ENCODE results near the gene RTL10. TPM values are rescaled to one million over a fixed set of nuclear protein-coding genes. Genes with fewer than 3 reads are reported as not detected.

The RTL10 gene
- total and polyA plus RNA-seq, 4 donors = 11.0 to 18.7 (median 14.7) TPM

DNA sequence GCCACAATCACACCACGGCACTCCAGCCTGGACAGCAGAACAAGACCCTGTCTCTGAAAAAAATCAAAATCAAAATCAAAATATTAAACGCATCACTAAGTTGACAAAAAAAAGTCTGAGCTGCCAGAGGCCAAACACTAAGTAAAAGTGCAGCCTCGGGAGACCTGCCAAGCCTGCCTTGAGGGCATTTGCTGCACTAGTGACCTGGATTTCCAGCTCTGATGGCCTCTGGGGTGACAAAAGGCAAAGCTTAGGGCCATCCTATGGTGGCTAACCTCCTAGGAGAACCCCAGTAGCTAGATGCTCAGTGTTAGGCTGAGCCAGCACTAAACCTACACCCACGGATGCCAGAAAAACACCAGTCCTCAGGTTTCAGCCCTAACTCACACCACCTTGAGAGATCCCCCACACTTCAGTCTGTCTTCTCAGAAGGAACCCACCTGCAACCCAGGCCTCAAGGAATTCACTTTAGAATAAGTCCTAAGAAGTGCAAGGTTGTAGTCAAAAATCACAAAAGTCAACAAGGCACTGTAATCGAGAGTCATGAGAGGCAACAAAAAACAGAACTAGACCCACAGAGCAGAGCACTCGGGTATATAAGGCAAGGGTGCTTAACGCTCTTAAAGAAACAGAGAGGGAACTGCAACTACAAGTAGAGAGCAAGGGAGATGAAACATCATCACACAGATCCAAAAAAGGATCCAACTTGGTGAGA lies 28.6 kb downstream of the RTL10 start:
- no peaks in the 10 kb centered on the region for H3K9me3 ChIP-seq (ENCODE audit: control insufficient read depth, insufficient read depth, low read length)
- 93% methylated on average over 4 of the region's 7 CpGs for WGBS (ENCODE audit: insufficient coverage)
- no peak overlapping the region for H3K27ac ChIP-seq (ENCODE audit: low read depth, low read length)
- H3K4me3 ChIP-seq (ENCODE audit: low read depth, low read length) = no peak overlapping the region
- H3K4me1 ChIP-seq (ENCODE audit: control insufficient read depth, insufficient read depth, low read length) = peaks cover 5% of the 10 kb centered on the region
- no peaks in the 10 kb centered on the region for H3K27me3 ChIP-seq (ENCODE audit: control insufficient read depth, insufficient read depth, low read length)
- H3K36me3 ChIP-seq (ENCODE audit: control insufficient read depth, insufficient read depth, low read length) = peaks cover 9% of the 10 kb centered on the region
- DNase-seq (ENCODE audit: low read depth in 4 of 6, low spot score in 6 of 6) = no peak

DNA sequence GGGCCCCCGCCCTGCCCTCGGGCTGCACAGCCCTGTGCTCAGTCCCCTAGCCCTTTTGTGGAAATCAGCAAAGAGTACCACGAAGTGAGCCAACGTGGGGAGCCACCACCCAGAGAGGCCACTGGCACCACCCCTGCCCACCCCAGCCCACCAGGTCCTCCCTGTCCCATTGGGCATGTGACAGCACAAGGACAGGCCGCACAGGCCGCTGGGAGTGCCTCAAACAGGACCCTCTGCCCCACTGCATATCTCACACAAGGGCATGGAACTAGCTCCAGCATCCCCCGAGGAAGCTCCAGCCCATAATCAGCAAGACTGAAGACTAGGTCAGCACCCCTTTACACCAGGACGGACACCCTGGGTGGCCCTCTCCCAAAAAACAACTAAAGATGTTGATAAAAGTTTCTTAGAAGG lies 29.7 kb downstream of the RTL10 start:
- Histone ChIP-seq H3K36me3 (ENCODE audit: control insufficient read depth, insufficient read depth, low read length) (peaks cover 20% of the 10 kb centered on the region), H3K4me1 (ENCODE audit: control insufficient read depth, insufficient read depth, low read length) (peaks cover 11% of the 10 kb centered on the region), H3K9me3 (ENCODE audit: control insufficient read depth, insufficient read depth, low read length) (no peaks in the 10 kb centered on the region), H3K27me3 (ENCODE audit: control insufficient read depth, insufficient read depth, low read length) (no peaks in the 10 kb centered on the region), H3K4me3 (ENCODE audit: low read depth, low read length) (no peak overlapping the region), H3K27ac (ENCODE audit: low read depth, low read length) (no peak overlapping the region)
- DNase-seq (ENCODE audit: low read depth in 4 of 6, low spot score in 6 of 6) = no peak
- 96% methylated on average over 5 of the region's 8 CpGs for WGBS (ENCODE audit: insufficient coverage)

DNA sequence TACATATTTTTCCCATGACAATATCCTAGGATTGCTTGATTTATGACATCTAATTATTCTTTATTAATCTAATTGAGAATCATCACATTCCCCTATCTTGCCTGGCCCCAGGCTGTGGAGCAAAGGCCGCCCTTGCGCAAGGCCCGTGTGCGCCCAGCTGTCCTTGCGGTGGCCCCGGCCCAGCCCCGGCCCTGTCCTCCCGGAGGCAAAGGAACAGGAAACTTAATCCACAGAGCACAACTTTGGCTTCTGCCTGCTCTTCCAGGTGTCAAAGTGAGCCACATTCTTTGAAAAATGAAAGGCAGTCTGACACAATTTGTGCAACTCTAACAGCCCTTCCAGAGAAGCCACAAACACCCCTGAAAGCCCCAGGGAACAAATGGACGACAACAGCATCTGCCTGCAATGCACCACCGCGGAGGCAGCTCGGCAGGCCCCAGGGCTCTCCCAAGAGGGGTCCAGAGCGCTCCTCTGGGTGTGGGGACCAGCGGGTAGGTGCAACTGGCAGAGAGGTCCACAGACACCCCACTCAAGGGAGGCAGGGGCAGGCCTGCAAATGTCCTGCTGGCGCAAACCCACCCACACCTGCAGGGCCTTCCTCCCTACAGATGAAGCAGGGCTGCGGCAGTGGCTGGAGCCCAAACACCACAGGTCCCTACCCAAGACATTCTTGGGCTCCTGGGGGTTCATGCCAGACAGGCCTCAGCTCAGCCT lies 30.3 kb downstream of the RTL10 start:
- H3K36me3 ChIP-seq (ENCODE audit: control insufficient read depth, insufficient read depth, low read length) = peaks cover 26% of the 10 kb centered on the region
- no peaks in the 10 kb centered on the region for H3K27me3 ChIP-seq (ENCODE audit: control insufficient read depth, insufficient read depth, low read length)
- no peaks in the 10 kb centered on the region for H3K9me3 ChIP-seq (ENCODE audit: control insufficient read depth, insufficient read depth, low read length)
- H3K4me3 ChIP-seq (ENCODE audit: low read depth, low read length) = no peak overlapping the region
- no peak for DNase-seq (ENCODE audit: low read depth in 4 of 6, low spot score in 6 of 6)
- no peak overlapping the region for H3K27ac ChIP-seq (ENCODE audit: low read depth, low read length)
- peaks cover 11% of the 10 kb centered on the region for H3K4me1 ChIP-seq (ENCODE audit: control insufficient read depth, insufficient read depth, low read length)
- WGBS (ENCODE audit: insufficient coverage) = 75% methylated on average over 16 of the region's 16 CpGs

DNA sequence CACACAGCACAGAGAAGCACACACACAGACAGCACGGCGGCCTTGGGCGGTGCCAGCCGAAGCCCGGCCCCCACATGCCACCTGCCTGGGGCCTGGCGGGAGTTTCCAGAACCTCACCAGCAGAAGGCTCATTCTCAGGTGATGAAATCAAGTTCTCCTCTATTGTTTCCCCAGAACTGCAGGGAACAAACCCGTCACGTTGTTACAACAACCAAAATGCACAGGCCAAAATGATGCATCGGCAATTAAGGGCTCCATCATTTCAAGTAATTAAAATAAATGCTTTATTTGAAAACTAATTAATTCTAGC lies 30.8 kb downstream of the RTL10 start:
- H3K9me3 ChIP-seq (ENCODE audit: control insufficient read depth, insufficient read depth, low read length) = no peaks in the 10 kb centered on the region
- H3K27ac ChIP-seq (ENCODE audit: low read depth, low read length) = no peak overlapping the region
- no peak overlapping the region for H3K4me3 ChIP-seq (ENCODE audit: low read depth, low read length)
- DNase-seq (ENCODE audit: low read depth in 4 of 6, low spot score in 6 of 6) = peak in 1 of 6 donors; percentile 78
- peaks cover 30% of the 10 kb centered on the region for H3K36me3 ChIP-seq (ENCODE audit: control insufficient read depth, insufficient read depth, low read length)
- peaks cover 11% of the 10 kb centered on the region for H3K4me1 ChIP-seq (ENCODE audit: control insufficient read depth, insufficient read depth, low read length)
- WGBS (ENCODE audit: insufficient coverage) = 87% methylated on average over 6 of the region's 9 CpGs
- no peaks in the 10 kb centered on the region for H3K27me3 ChIP-seq (ENCODE audit: control insufficient read depth, insufficient read depth, low read length)

GRCh38 chr22:19823191-19823901 lies 31.3 kb downstream of the RTL10 start:
- Histone ChIP-seq H3K4me3 (ENCODE audit: low read depth, low read length) (no peak overlapping the region), H3K9me3 (ENCODE audit: control insufficient read depth, insufficient read depth, low read length) (no peaks in the 10 kb centered on the region), H3K36me3 (ENCODE audit: control insufficient read depth, insufficient read depth, low read length) (peaks cover 33% of the 10 kb centered on the region), H3K27ac (ENCODE audit: low read depth, low read length) (no peak overlapping the region), H3K4me1 (ENCODE audit: control insufficient read depth, insufficient read depth, low read length) (peaks cover 11% of the 10 kb centered on the region), H3K27me3 (ENCODE audit: control insufficient read depth, insufficient read depth, low read length) (no peaks in the 10 kb centered on the region)
- DNase-seq (ENCODE audit: low read depth in 4 of 6, low spot score in 6 of 6) = no peak
- 94% methylated on average over 9 of the region's 11 CpGs for WGBS (ENCODE audit: insufficient coverage)

DNA sequence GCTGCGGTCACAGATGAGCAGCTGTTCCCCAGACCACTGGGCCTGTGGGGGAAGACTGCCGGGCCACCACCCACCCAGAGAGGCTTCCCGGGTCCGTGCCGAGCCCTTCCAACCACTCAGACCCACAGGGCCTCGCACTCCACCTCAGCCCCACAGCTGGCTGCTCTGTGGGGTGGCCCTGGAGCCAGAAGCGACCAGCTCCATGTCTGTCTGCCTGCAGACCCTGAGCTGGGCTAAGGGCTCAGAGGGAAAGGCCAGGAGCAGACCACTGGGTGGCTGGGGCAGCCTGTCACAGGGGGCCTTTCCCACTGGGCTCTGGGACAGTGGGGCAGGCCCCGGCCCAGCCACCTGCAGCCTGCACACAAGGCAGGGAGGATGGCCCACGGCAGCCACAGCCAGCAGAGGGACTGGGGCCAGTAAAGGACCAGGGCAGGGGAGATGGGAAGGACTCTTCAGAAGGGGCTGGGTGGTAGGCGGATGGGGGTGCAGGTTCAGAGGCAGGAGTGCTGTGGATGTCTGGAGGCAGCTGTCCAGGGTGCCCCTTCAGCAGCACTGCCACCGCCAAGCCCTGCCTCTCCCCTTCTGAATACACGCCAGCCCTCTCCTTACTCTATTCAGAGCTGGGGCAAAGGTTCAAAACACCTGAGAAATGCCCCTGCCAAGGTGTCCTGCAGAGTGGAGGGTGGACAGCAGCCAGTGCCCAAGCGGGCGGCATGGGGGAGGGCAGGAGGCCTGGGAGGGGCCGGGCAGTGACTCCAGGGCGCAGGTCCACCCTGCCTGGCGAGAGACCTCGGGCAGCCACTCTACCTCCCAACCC lies 32.2 kb downstream of the RTL10 start:
- Histone ChIP-seq H3K9me3 (ENCODE audit: control insufficient read depth, insufficient read depth, low read length) (no peaks in the 10 kb centered on the region), H3K27ac (ENCODE audit: low read depth, low read length) (no peak overlapping the region), H3K4me1 (ENCODE audit: control insufficient read depth, insufficient read depth, low read length) (peaks cover 16% of the 10 kb centered on the region), H3K36me3 (ENCODE audit: control insufficient read depth, insufficient read depth, low read length) (peaks cover 33% of the 10 kb centered on the region), H3K4me3 (ENCODE audit: low read depth, low read length) (no peak overlapping the region), H3K27me3 (ENCODE audit: control insufficient read depth, insufficient read depth, low read length) (no peaks in the 10 kb centered on the region)
- no peak for DNase-seq (ENCODE audit: low read depth in 4 of 6, low spot score in 6 of 6)
- 87% methylated on average over 10 of the region's 18 CpGs for WGBS (ENCODE audit: insufficient coverage)

GRCh38 chr22:19821523-19822300 lies 33.0 kb downstream of the RTL10 start:
- no peak overlapping the region for H3K4me3 ChIP-seq (ENCODE audit: low read depth, low read length)
- DNase-seq (ENCODE audit: low read depth in 4 of 6, low spot score in 6 of 6) = no peak
- WGBS (ENCODE audit: insufficient coverage) = 85% methylated on average over 20 of the region's 20 CpGs
- H3K27ac ChIP-seq (ENCODE audit: low read depth, low read length) = no peak overlapping the region
- H3K4me1 ChIP-seq (ENCODE audit: control insufficient read depth, insufficient read depth, low read length) = peaks cover 16% of the 10 kb centered on the region
- H3K36me3 ChIP-seq (ENCODE audit: control insufficient read depth, insufficient read depth, low read length) = peaks cover 33% of the 10 kb centered on the region
- no peaks in the 10 kb centered on the region for H3K9me3 ChIP-seq (ENCODE audit: control insufficient read depth, insufficient read depth, low read length)
- H3K27me3 ChIP-seq (ENCODE audit: control insufficient read depth, insufficient read depth, low read length) = no peaks in the 10 kb centered on the region

GRCh38 chr22:19820880-19821522 lies 33.7 kb downstream of the RTL10 start:
- H3K27me3 ChIP-seq (ENCODE audit: control insufficient read depth, insufficient read depth, low read length) = no peaks in the 10 kb centered on the region
- peaks cover 16% of the 10 kb centered on the region for H3K4me1 ChIP-seq (ENCODE audit: control insufficient read depth, insufficient read depth, low read length)
- H3K9me3 ChIP-seq (ENCODE audit: control insufficient read depth, insufficient read depth, low read length) = no peaks in the 10 kb centered on the region
- no peak overlapping the region for H3K4me3 ChIP-seq (ENCODE audit: low read depth, low read length)
- no peak for DNase-seq (ENCODE audit: low read depth in 4 of 6, low spot score in 6 of 6)
- peaks cover 33% of the 10 kb centered on the region for H3K36me3 ChIP-seq (ENCODE audit: control insufficient read depth, insufficient read depth, low read length)
- H3K27ac ChIP-seq (ENCODE audit: low read depth, low read length) = no peak overlapping the region
- WGBS (ENCODE audit: insufficient coverage) = 82% methylated on average over 17 of the region's 18 CpGs

Measured in spinal cord (tissue), 10 donors.